Urothelium cell line (cell line): Measurements from ENCODE around the gene CTDP1.
A peak's percentile ranks its signal among the peaks of the same experiment; 100 is the strongest.

Source experiments
- DNase-seq: peaks from one replicate; pipeline ENCODE4 v3.0.0; 2011; ENCODE audit warnings: low spot score, mixed read lengths
- FAIRE-seq: peaks from 2 replicates; lab custom pipeline; 2011; peaks lifted over from hg19 to GRCh38; lab: Jason Lieb, UNC

Gene CTDP1

GRCh38 chr18:79679552-79680099 is at the start of gene CTDP1:
Gene CTDP1, plus strand, starts transcription at chr18:79679803. Its CDS starts 145 bp downstream, at chr18:79679948.
- DNase-seq: peak; percentile 97
- FAIRE-seq: no peak

GRCh38 chr18:79630281-79631095 is 49.1 kb upstream of the CTDP1 start:
- DNase-seq (peak; percentile 62), FAIRE-seq (no peak)

GRCh38 chr18:79631096-79631507 is 48.5 kb upstream of the CTDP1 start:
- FAIRE-seq: peak; percentile 98
- no peak for DNase-seq

GRCh38 chr18:79631761-79632446 is 47.7 kb upstream of the CTDP1 start:
- DNase-seq (no peak), FAIRE-seq (no peak)

- DNase-seq: no peak
These were observed 46.8 kb upstream of the CTDP1 start for GRCh38 chr18:79632765-79633164.

GRCh38 chr18:79634186-79634585 is 45.4 kb upstream of the CTDP1 start:
- DNase-seq (no peak), FAIRE-seq (no peak)

More at GRCh38 chr18:79632765-79633164, 46.8 kb upstream of the CTDP1 start:
- FAIRE-seq: no peak

GRCh38 chr18:79634593-79635426 is 44.8 kb upstream of the CTDP1 start:
- DNase-seq (no peak), FAIRE-seq (no peak)

- FAIRE-seq (no peak), DNase-seq (no peak)
These were observed 44.2 kb upstream of the CTDP1 start for GRCh38 chr18:79635427-79635726.

- DNase-seq (no peak), FAIRE-seq (no peak)
These were observed 42.3 kb upstream of the CTDP1 start for GRCh38 chr18:79637181-79637920.

GRCh38 chr18:79637921-79638909 is 41.4 kb upstream of the CTDP1 start:
- FAIRE-seq: no peak
- DNase-seq: no peak

- no peak for DNase-seq
- no peak for FAIRE-seq
These were observed 40.4 kb upstream of the CTDP1 start for GRCh38 chr18:79639072-79639829.

GRCh38 chr18:79640064-79640672 is 39.4 kb upstream of the CTDP1 start:
- DNase-seq (no peak), FAIRE-seq (no peak)

- DNase-seq (no peak), FAIRE-seq (no peak)
These were observed 38.7 kb upstream of the CTDP1 start for GRCh38 chr18:79640875-79641274.

- DNase-seq (no peak), FAIRE-seq (no peak)
These were observed 37.7 kb upstream of the CTDP1 start for GRCh38 chr18:79641722-79642497.

GRCh38 chr18:79642626-79643025 is 37.0 kb upstream of the CTDP1 start:
- DNase-seq: no peak
- no peak for FAIRE-seq

GRCh38 chr18:79643054-79643984 is 36.3 kb upstream of the CTDP1 start:
- DNase-seq (no peak), FAIRE-seq (no peak)
